ENCODE measurements around the gene NHLRC1. TPM values are rescaled to one million over a fixed set of nuclear protein-coding genes. Genes with fewer than 3 reads are reported as not detected.

The NHLRC1 gene
- total RNA-seq, 4 donors from 2014 or later, result 0.49 to 1.8 (median 1.3) TPM

DNA sequence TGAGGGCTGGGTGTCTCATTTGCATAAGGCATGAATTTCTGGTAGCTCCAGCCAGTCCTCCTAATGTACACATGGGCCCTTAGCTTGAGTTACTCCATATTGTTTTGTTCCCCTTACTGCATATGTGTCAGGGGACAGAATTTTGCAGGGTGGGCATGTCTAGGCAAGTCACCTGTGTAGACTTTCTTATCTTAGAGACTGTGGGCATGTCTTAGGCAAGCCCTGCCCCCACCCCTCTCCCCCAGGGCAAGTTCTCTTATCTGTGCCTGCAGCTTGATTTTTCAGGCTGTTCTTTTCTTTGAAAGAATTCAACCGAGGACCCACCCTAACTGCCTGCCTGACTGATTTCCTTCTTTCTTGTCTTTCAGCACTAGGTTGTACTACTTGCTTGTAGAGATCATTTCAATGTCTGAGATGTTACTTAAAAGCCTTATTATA is 32.1 kb downstream of the NHLRC1 start:
- Histone ChIP-seq H3K4me3 (no peak overlapping the region), H3K9me3 (peaks cover 0 to 14% (median 14%) of the 10 kb centered on the region in 3 donors), H3K36me3 (no peaks in the 10 kb centered on the region), H3K27me3 (no peaks in the 10 kb centered on the region), H3K4me1 (no peaks in the 10 kb centered on the region), H3K27ac (no peak overlapping the region)
- 43 to 64% methylated on average over 1 of the region's 1 CpG for WGBS, 2 donors
- intact Hi-C loops (cut with DNase I), result no loop called here
- no peak for DNase-seq
- no peak for TF ChIP-seq POLR2A (IDR thresholded peaks at IDR 0.05)
- TF ChIP-seq, protein P1, sequence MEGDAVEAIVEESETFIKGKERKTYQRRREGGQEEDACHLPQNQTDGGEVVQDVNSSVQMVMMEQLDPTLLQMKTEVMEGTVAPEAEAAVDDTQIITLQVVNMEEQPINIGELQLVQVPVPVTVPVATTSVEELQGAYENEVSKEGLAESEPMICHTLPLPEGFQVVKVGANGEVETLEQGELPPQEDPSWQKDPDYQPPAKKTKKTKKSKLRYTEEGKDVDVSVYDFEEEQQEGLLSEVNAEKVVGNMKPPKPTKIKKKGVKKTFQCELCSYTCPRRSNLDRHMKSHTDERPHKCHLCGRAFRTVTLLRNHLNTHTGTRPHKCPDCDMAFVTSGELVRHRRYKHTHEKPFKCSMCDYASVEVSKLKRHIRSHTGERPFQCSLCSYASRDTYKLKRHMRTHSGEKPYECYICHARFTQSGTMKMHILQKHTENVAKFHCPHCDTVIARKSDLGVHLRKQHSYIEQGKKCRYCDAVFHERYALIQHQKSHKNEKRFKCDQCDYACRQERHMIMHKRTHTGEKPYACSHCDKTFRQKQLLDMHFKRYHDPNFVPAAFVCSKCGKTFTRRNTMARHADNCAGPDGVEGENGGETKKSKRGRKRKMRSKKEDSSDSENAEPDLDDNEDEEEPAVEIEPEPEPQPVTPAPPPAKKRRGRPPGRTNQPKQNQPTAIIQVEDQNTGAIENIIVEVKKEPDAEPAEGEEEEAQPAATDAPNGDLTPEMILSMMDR (IDR thresholded peaks at IDR 0.05), result no peak

DNA sequence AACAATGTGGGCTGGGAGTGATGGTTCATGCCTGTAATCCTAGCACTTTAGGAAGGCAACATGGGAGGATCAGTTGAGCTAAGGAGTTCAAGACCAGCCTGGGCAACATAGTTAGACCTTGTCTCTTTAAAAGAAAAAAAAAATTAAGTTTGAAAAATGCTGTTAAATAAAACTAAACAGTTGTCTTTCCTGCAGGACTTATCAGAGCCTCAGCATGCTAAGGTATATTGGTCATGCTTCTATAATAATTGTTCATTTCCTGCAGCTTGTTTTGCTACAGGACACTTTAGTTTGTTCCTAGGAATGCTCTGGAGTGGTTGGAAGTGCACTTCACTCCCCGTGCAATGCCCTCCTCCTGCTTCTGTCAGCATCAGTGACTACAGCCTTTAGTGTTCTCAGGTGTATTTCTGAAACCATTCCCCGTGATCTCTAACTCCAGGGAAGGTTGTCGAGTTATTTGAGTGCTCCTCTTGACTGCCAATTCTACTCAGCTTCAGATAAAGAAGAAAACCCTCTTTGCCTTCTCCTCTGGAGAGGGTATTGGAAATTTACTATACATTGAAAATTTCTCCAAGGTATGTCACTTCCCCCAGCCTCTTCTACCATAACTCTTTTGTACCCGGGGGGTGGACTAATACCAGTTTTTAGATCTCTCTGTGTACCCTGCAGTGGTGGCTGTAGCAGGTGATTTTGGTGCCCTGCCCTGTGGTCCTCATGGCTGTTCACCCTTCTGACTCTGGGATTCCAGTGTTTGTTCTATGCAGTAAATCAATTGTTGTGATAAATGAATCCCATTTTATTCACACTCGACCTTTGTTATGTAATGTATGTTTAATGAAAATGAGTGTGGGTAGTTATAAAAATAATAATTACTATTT is 33.8 kb downstream of the NHLRC1 start:
- 75 to 80% methylated on average over 5 of the region's 5 CpGs for whole genome bisulfite sequencing, 2 donors
- no peaks in the 10 kb centered on the region for H3K36me3 ChIP-seq
- H3K9me3 ChIP-seq, result peaks cover 0 to 14% (median 14%) of the 10 kb centered on the region in 3 donors
- H3K4me3 ChIP-seq, result no peak overlapping the region
- no peak for TF ChIP-seq POLR2A (IDR thresholded peaks at IDR 0.05)
- TF ChIP-seq, protein P1 (IDR thresholded peaks at IDR 0.05), result no peak
- DNase-seq, result no peak
- H3K4me1 ChIP-seq, result no peaks in the 10 kb centered on the region
- H3K27ac ChIP-seq, result no peak overlapping the region
- intact Hi-C loops (cut with DNase I), result no loop called here
- no peaks in the 10 kb centered on the region for H3K27me3 ChIP-seq

GRCh38 chr6:18087396-18088165 is 34.9 kb downstream of the NHLRC1 start:
- 83 to 84% methylated on average over 4 of the region's 5 CpGs for WGBS, 2 donors
- H3K36me3 ChIP-seq, result no peaks in the 10 kb centered on the region

DNA sequence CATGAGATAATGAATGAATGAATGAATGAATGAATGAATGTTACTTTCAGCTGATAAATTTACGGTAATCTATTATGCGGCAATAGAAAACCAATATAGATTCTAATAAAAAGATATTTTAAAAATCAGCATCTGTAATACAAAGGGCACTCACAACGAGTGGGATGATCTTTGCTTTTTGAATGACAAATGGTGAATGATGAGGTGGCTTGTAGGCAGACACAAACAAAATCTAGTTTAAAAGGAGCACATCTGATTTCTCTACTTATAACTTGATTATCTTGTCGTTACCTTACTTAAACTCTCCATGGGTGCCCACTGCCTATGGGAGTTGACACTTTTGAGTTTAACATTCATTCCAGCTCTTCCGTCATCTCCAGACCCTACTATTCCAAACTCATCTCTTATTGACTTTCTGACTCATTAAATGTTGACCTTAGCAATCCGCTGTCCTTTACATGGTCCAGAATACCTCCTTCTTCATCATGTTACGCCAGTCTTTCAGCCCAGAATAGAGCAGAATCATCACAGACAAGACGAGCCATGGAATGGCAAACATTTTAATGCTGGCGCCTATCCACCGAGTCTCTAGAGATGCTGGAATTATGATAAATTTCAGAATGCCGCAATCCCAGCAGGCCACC is 41.3 kb downstream of the NHLRC1 start:
- TF ChIP-seq, protein P1 (IDR thresholded peaks at IDR 0.05), result no peak
- TF ChIP-seq POLR2A (IDR thresholded peaks at IDR 0.05), result no peak
- WGBS, 2 donors, result 84 to 86% methylated on average over 11 of the region's 11 CpGs
- DNase-seq, result no peak
- Histone ChIP-seq H3K27ac (no peak overlapping the region), H3K4me1 (no peaks in the 10 kb centered on the region), H3K4me3 (no peak overlapping the region), H3K9me3 (no peaks in the 10 kb centered on the region), H3K27me3 (no peaks in the 10 kb centered on the region), H3K36me3 (no peaks in the 10 kb centered on the region)
- intact Hi-C loops (cut with DNase I), result no loop called here

More at GRCh38 chr6:18087396-18088165, 34.9 kb downstream of the NHLRC1 start:
- peaks cover 0 to 14% (median 14%) of the 10 kb centered on the region in 3 donors for H3K9me3 ChIP-seq
- H3K4me1 ChIP-seq, result no peaks in the 10 kb centered on the region
- DNase-seq, result no peak
- no peak overlapping the region for H3K4me3 ChIP-seq
- no peak overlapping the region for H3K27ac ChIP-seq
- H3K27me3 ChIP-seq, result no peaks in the 10 kb centered on the region
- intact Hi-C loops (cut with DNase I), result no loop called here
- TF ChIP-seq POLR2A (IDR thresholded peaks at IDR 0.05), result no peak
- TF ChIP-seq, protein P1 (IDR thresholded peaks at IDR 0.05), result no peak

All from esophagus squamous epithelium (tissue), 5 donors.